Right atrium auricular region (tissue), 2 donors: ENCODE data around the gene PSTPIP2. TPM values are rescaled to one million over a fixed set of nuclear protein-coding genes. Genes with fewer than 3 reads are reported as not detected.

Experiments
- DNase-seq: peaks from one replicate; pipeline ENCODE4 v3.0.0-alpha.2; 2019; ENCODE audit warnings: low spot score
- H3K27ac ChIP-seq, 2 donors: fragments of 200-600 bp; sonication (generic); 1 replicate in 1 of 2; 2 replicates in 1 of 2; pipeline ENCODE4 v1.5.1; 2016 to 2019
- H3K27me3 ChIP-seq, 2 donors: fragments of 200-600 bp; sonication (generic); one replicate each; pipeline versions ENCODE4 v1.5.1 to v1.6.0; 2017 to 2019
- H3K36me3 ChIP-seq: fragments of 200-600 bp; sonication (generic); one replicate; pipeline ENCODE4 v1.5.1; 2016
- H3K4me1 ChIP-seq, 2 donors: fragments of 200-600 bp; sonication (generic); one replicate each; pipeline versions ENCODE4 v1.5.1 to v1.6.0; 2017 to 2019
- H3K4me3 ChIP-seq, 2 donors: fragments of 200-600 bp; sonication (generic); 1 replicate in 1 of 2; 2 replicates in 1 of 2; pipeline ENCODE4 v1.5.1; 2017 to 2019; ENCODE audit warnings: mild to moderate bottlenecking in 1 of 2, moderate library complexity in 1 of 2
- H3K9me3 ChIP-seq, 2 donors: fragments of 200-600 bp; sonication (generic); one replicate each; pipeline ENCODE4 v1.5.1; 2019
- CTCF ChIP-seq, 2 donors: fragments of 200-600 bp; sonication (generic); IDR thresholded peaks; one replicate each; pipeline ENCODE4 v1.5.1; 2019; ENCODE audit warnings: antibody characterized with exemption in 2 of 2
- total RNA-seq, 2 donors: library from RNA; depleted of rRNA; stranded (reverse); fragments of >200 nt; gene quantifications; one replicate each; pipeline ENCODE4 v1.1.0, GENCODE V29; 2016

PSTPIP2 gene
- total RNA-seq, 2 donors from 2014 or later, result 3.4 to 3.9 TPM

- Histone ChIP-seq H3K4me3 (no peak overlapping the region), H3K9me3 (no peaks in the 10 kb centered on the region), H3K4me1 (no peaks in the 10 kb centered on the region), H3K36me3 (no peaks in the 10 kb centered on the region), H3K27ac (no peak overlapping the region), H3K27me3 (no peaks in the 10 kb centered on the region)
- no peak for TF ChIP-seq CTCF (IDR thresholded peaks at IDR 0.05)
- no peak for DNase-seq
Measured at GRCh38 chr18:45991788-45992187, 80.3 kb downstream of the PSTPIP2 start.

DNA sequence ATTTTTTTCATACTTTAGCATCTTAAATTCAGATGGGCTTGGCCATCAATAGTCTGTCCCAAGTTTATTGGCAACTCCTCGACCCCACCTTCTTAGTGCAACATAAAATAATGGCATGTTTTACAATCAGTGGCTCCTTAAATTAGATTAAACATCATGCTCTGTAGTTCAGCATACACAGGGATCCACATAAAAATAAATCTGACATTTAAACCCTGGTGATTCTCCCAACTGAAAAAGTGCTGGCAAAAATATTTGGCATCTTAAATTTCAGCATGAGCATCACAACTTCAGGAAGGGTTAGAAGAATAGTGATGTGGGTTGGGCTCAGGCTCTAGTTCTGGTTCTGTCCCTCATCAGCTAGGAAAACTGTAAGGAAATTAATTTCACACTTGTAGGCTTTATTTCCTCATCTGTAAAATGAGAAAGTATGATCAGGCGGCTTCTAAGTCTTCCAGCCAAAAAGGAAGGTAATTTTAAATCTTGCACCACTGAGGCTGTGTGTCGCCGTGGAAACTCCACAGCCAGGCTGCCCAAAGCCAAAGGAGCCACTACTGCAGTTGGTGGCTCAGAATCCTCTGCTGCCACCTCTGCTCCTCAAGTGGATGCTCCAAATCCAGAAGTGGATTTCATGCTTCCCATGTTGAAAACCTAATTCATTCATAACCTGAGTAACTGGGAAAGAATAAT lies 87.4 kb downstream of the PSTPIP2 start:
- Histone ChIP-seq H3K27ac (no peak overlapping the region), H3K4me3 (no peak overlapping the region), H3K4me1 (no peaks in the 10 kb centered on the region), H3K27me3 (no peaks in the 10 kb centered on the region), H3K36me3 (no peaks in the 10 kb centered on the region), H3K9me3 (no peaks in the 10 kb centered on the region)
- no peak for TF ChIP-seq CTCF (IDR thresholded peaks at IDR 0.05)
- no peak for DNase-seq

DNA sequence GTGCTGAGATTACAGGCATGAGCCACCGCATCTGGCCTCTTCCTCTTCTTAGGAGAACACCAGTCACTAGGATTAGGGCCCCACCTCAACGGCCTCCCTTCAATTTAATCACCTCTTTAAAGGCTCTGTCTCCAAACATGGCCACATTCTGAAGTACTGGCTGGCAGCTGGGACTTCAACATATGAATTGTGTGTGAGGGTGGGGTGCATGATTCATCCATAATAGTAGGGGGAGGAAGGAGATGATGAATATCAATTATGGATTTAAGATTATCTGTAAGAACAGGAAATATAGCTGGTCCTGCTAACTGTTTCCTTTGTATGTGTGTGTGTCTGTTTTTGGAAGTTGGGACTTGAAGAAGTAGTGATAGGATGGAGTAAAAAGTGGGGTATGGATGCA lies 90.2 kb downstream of the PSTPIP2 start:
- H3K4me1 ChIP-seq, result no peaks in the 10 kb centered on the region
- H3K4me3 ChIP-seq, result no peak overlapping the region
- H3K36me3 ChIP-seq, result no peaks in the 10 kb centered on the region
- no peak overlapping the region for H3K27ac ChIP-seq
- no peaks in the 10 kb centered on the region for H3K27me3 ChIP-seq
- no peak for TF ChIP-seq CTCF (IDR thresholded peaks at IDR 0.05)
- H3K9me3 ChIP-seq, result no peaks in the 10 kb centered on the region
- DNase-seq, result no peak

- no peak for DNase-seq
- Histone ChIP-seq H3K9me3 (no peaks in the 10 kb centered on the region), H3K27me3 (no peaks in the 10 kb centered on the region), H3K27ac (no peak overlapping the region), H3K4me3 (no peak overlapping the region), H3K36me3 (no peaks in the 10 kb centered on the region), H3K4me1 (no peaks in the 10 kb centered on the region)
- TF ChIP-seq CTCF (IDR thresholded peaks at IDR 0.05), result no peak
Measured at GRCh38 chr18:45980229-45980628, 91.8 kb downstream of the PSTPIP2 start.

- no peak for DNase-seq
- H3K27ac ChIP-seq, result no peak overlapping the region
- H3K9me3 ChIP-seq, result no peaks in the 10 kb centered on the region
- H3K4me1 ChIP-seq, result no peaks in the 10 kb centered on the region
- no peaks in the 10 kb centered on the region for H3K36me3 ChIP-seq
- H3K27me3 ChIP-seq, result no peaks in the 10 kb centered on the region
- H3K4me3 ChIP-seq, result no peak overlapping the region
- TF ChIP-seq CTCF (IDR thresholded peaks at IDR 0.05), result no peak
Measured at GRCh38 chr18:45978084-45978483, 94.0 kb downstream of the PSTPIP2 start.

DNA sequence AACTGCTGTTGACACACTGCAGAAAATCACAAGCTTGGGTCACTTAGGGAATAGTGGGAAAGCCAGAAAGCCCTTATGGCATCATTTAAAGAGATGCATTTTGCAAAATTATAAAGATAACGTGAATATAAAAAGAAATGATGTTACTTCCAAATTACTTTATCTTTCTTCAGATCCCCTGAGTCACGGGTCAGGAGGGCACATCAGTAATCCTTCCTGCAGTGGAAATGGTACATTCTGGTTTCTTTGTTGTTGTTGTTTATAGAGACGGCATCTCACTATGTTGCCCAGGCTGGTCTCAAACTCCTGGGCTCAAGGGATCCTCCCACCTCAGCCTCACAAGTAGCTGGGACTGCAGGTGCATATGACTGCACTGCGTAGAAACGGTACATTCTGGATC lies 95.1 kb downstream of the PSTPIP2 start:
- Histone ChIP-seq H3K4me3 (no peak overlapping the region), H3K36me3 (no peaks in the 10 kb centered on the region), H3K9me3 (no peaks in the 10 kb centered on the region), H3K4me1 (no peaks in the 10 kb centered on the region), H3K27ac (no peak overlapping the region), H3K27me3 (no peaks in the 10 kb centered on the region)
- no peak for TF ChIP-seq CTCF (IDR thresholded peaks at IDR 0.05)
- no peak for DNase-seq
